ENCODE data around the gene GCN1. TPM values are rescaled to one million over a fixed set of nuclear protein-coding genes. Genes with fewer than 3 reads are reported as not detected.

The GCN1 gene
- total RNA-seq, 4 donors from 2014 or later, result 39.5 to 117 (median 63.7) TPM

GRCh38 chr12:120079411-120080400 is 114.8 kb downstream of the GCN1 start:
- Histone ChIP-seq H3K4me3 (no peak overlapping the region), H3K36me3 (peaks cover 0 to 17% (median 0%) of the 10 kb centered on the region in 3 donors), H3K27ac (peak overlapping the region; percentile 56 to 88 (median 79)), H3K27me3 (no peaks in the 10 kb centered on the region), H3K4me1 (peaks cover 11 to 36% (median 12%) of the 10 kb centered on the region in 3 donors), H3K9me3 (no peaks in the 10 kb centered on the region)
- 50 to 51% methylated on average over 7 to 9 of the region's 9 CpGs for WGBS, 2 donors
- TF ChIP-seq POLR2A (IDR thresholded peaks at IDR 0.05) (no peak), CTCF (IDR thresholded peaks at IDR 0.05) (no peak)
- intact Hi-C loops (cut with DNase I), result no loop called here
- no peak for DNase-seq

DNA sequence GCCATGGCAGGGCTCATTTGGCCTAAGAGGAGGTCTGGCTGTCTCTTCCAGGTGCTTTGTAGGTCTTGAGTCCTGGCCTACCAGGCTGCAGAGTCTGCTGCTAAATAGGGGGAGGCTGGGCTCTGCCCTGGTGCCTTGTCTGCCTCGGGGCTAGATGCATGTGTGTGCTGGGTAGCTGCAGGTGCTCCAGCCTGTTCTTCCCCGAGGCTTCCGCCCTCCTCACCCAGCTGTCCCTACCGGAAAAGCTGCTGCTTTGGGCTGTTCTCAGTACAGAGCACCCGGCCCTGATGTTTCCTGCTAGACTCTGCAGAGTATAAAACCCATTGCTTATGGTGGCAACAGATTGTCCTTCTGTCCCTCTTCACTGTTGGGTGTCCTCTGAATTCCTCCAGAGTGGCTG is 115.6 kb downstream of the GCN1 start:
- Histone ChIP-seq H3K4me1 (peaks cover 11 to 33% (median 12%) of the 10 kb centered on the region in 3 donors), H3K36me3 (peaks cover 0 to 24% (median 0%) of the 10 kb centered on the region in 3 donors), H3K9me3 (no peaks in the 10 kb centered on the region), H3K27me3 (no peaks in the 10 kb centered on the region), H3K27ac (peak overlapping the region; percentile 56 to 88 (median 79)), H3K4me3 (no peak overlapping the region)
- WGBS, 2 donors, result 38 to 52% methylated on average over 3 of the region's 5 CpGs
- intact Hi-C loops (cut with DNase I), result no loop called here
- TF ChIP-seq CTCF (IDR thresholded peaks at IDR 0.05) (no peak), POLR2A (IDR thresholded peaks at IDR 0.05) (no peak)
- no peak for DNase-seq

DNA sequence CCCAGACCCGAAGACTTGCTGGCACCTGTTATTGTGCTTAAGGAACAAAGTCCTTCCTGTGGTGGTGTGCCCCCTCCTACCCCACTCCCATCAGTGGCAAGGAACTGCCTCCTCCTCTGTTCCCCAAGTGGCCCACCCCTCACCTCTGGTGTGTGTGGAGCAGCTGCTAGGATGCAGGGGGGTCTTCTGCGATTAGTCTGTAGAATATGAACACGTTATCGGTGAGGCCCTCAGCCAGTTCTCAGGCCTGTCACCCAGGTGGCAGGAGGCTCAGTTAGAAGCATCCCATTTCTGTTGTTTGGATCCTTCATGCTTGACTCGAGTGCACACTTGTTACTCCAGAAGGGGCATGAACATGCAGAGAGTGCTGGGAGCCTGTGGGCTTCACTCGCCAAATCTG is 117.3 kb downstream of the GCN1 start:
- 94 to 95% methylated on average over 6 of the region's 6 CpGs for WGBS, 2 donors
- Histone ChIP-seq H3K9me3 (no peaks in the 10 kb centered on the region), H3K36me3 (peaks cover 0 to 38% (median 0%) of the 10 kb centered on the region in 3 donors), H3K27me3 (no peaks in the 10 kb centered on the region), H3K27ac (peak overlapping the region in 1 of 4 donors; percentile 88), H3K4me3 (no peak overlapping the region), H3K4me1 (peaks cover 11 to 30% (median 12%) of the 10 kb centered on the region in 3 donors)
- intact Hi-C loops (cut with DNase I), result no loop called here
- TF ChIP-seq POLR2A (IDR thresholded peaks at IDR 0.05) (no peak), CTCF (IDR thresholded peaks at IDR 0.05) (no peak)
- DNase-seq, result no peak

Small RNA genes lying within 50 kb of the gene (small RNA-seq; reads per million reads assigned to genes)
- 0 to 0.27 (median 0.11) reads per million in 4 donors for gene MIR4498

Other genes starting within 250 kb of the GCN1 start
- gene BICDL1, start 205.5 kb downstream of the GCN1 start, total RNA-seq, result 10 to 100 TPM; 19.7 to 66.7 (median 44.1) TPM
- gene RAB35, start 78.0 kb downstream of the GCN1 start, total RNA-seq, result 10 to 100 TPM; 25.8 to 38.9 (median 32.0) TPM
- gene RPLP0, start 6.4 kb upstream of the GCN1 start, total RNA-seq, result 1,000 to 10,000 TPM; 3,136 to 5,114 (median 4,044) TPM
- gene PXN, start 71.0 kb upstream of the GCN1 start, total RNA-seq, result 10 to 100 TPM; 18.2 to 44.4 (median 21.4) TPM
- gene RNU4-2, start 97.2 kb upstream of the GCN1 start, total RNA-seq, result under 1 TPM in 3 of 4 donors, not detected in 1; under 0.01 TPM
- under 1 TPM in 3 of 4 donors, not detected in 1; under 0.01 TPM for gene RNU4-1, start 98.5 kb upstream of the GCN1 start, total RNA-seq
- gene SIRT4, start 107.6 kb upstream of the GCN1 start, total RNA-seq, result 1 to 10 TPM in 1 of 4 donors, under 1 TPM in 1, not detected in 2; 0.70 to 5.0 TPM
- gene PLA2G1B, start 133.1 kb upstream of the GCN1 start, total RNA-seq, result not detected
- under 1 TPM in 2 of 4 donors, not detected in 2; 0.09 to 0.19 TPM for gene MSI1, start 174.4 kb upstream of the GCN1 start, total RNA-seq
- 100 to 1,000 TPM; 515 to 809 (median 685) TPM for gene COX6A1, start 243.4 kb upstream of the GCN1 start, total RNA-seq